SHP77 treated with DMSO at 0.1 percent for 48 hours (cell line): Measurements from ENCODE around the gene OSGEP.
"Not testable (repeated sequence)": the region's sequence is repeated elsewhere in the genome, so short reads cannot be mapped to it uniquely, and the experiment has no call there.

Source experiments
- DNase-seq: peaks from one replicate; lab custom pipeline; 2025; lab: John Stamatoyannopoulos, UW

Gene OSGEP

DNA sequence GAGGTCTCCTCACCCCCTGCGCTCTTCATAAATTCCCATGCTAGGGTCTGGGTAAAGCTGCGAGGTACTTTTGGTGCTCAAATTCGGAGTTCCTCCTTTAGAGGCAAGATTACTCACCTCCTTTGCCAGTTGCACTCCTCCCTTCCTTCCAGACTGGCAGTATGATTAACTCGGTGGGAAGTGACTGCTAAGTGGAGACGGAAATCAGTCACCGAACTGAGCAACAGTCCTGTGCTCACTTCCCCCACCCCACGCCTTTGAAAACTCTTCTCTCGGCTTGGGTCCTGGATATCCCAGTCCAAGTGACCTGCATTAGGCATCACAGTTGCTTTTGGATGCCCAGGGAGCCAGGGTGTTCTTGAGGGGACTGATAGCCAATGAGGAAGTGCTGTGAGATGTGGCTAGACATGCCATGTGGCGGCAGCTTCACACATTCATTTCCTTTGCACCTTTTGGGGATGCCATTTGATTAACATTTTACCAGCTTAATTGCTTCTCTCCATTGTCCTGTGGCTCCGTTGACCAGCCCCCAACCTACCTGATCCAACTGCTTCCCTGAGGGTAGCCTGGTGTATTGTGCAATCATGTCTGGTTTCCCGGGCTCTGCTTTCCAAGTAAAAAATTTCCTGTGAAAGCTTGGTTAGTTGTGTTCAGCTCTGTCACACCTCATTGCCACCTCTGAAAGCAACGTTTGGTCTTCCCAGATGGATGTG, 15.4 kb upstream of the OSGEP start:
- peak; percentile 27 for DNase-seq

DNA sequence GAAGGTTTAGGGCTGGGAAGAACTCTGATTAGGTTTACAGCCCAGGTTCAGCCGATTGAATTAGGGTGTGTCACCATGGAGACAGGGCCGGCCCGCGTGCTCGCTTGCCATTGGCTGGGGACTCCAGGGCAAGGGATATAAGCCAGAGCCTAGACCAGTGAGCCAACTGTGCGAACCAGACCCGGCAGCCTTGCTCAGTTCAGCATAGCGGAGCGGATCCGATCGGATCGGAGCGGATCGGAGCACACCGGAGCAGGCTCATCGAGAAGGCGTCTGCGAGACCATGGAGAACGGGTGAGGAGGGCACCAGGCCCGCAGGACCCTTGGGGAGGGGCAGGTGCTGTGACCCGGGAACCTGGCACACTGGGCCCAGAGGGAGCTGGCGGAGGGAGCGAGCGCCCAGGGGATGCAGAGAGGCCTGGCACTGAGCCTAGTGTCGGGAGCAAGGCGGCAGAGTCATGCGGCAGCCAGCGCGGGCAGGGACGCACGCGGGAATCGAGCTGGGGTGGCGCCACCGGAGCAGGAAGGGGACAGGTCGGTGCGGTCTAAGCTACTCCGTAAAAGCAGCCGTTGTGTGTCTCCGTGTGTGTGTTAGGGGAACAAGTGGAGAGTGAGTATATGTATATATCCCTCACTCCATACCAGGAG, 14.8 kb upstream of the OSGEP start, which contains the start of gene PNP:
TSS of gene PNP (plus strand) at position 165 of the 648 bp plus-strand sequence. CDS start at position 284, 119 bp downstream.
- peak; percentile 95 for DNase-seq

DNA sequence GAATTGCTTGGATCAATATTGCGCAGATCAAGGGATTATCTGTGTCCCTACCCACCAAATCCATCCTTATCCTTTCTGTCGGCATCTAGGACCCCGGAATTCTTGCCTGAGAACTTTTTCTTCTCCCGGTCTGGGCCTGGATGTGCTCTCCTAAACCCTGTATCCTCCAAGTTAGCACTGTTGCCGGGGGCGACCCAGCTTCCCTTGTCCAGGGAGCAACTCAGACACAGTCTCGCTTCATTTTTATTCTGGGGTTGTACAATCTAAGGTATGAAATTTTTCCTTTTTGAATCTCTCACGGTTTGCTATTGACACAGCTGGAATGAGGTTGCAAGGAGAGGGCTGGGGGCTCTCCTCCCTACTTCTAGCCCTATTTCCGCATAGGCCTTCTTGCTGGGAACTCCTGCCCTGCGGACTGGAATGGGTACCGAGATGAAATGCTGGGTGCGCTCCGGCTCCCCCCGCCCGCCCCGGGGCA, 14.2 kb upstream of the OSGEP start:
- DNase-seq: no peak

DNA sequence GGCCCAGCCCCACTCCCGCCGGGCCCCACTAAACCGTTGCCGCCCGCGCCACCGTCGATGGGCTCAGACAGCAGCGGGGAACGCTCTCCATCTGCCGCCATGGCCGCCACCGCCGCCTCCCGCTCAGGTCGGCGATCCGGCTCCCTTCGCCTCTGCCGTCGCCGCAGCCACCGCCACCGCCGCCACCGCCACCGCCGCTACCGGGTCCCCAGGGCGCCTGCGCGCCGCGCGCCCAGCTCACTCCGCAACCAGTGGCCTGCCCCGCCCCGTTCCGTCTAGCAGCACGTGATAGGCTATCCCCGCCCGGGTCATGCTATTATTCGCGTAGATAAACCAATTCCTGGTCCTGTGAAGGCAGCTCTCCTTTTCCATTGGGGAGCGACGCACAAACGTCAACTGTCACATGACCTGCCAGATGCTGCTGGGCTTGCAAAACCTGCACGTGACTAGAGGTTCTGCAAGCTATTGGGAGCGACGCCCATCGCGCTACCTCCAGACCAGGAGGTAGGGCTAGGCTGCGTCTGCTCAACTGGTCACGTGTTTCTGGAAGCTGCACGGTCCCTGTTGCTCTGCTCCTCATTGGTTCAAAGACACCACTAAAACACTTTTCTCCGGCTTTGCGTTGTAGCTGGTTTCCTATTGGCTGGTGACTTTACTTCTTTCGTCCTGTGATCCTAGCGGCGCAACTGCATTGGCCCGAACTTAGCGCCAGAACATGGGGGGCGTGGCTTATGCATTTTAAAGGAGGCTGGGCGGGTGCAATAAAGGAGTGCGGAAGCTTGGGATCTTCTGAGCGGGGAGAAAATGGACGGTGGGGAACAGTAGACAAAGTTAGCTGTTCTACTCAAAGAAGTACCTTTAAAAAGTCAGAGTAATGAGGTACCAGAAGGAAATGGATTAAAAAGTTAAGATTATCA, 6.9 kb upstream of the OSGEP start, which contains the start of gene PIP4P1:
TSS of gene PIP4P1 (minus strand) at position 210 of the 917 bp plus-strand sequence. CDS start at position 101, 109 bp downstream.
- peak; percentile 100 for DNase-seq

DNA sequence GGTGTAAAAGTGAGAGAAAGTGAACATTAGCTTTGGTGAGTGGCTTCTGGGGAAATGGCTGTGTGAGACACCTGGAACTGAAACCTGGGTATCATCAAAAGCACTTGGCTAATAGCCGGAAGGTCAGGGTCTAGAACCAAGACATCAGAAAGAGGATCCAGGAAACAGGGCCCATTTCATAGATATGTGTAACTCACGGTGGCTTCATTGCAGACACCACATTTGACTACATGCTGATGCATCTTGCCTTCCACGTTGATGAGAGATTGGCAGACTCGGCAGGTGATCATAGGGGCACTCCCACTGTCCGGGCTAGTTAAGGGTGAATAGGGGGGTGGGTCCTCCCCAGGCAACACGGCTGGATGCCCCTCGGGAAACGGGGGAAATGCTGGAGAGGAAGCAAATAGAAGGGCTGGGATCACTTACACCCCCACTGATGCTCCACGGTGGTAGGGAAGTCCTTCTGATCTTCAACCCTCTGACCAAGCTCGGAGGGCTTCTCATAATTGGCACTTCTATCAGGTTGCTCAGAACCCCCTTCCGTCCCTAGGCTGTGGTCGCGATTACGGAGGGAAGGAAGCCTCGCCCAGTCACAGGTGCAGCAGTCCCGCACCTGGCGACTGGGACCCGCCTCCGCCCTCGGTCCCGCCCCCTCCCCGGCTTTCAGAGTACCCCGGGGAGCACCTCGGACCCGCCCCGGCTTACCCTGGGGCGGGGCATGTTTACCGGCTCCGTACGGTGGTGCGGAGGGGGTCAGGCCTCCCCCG, 6.0 kb upstream of the OSGEP start:
- no peak for DNase-seq

DNA sequence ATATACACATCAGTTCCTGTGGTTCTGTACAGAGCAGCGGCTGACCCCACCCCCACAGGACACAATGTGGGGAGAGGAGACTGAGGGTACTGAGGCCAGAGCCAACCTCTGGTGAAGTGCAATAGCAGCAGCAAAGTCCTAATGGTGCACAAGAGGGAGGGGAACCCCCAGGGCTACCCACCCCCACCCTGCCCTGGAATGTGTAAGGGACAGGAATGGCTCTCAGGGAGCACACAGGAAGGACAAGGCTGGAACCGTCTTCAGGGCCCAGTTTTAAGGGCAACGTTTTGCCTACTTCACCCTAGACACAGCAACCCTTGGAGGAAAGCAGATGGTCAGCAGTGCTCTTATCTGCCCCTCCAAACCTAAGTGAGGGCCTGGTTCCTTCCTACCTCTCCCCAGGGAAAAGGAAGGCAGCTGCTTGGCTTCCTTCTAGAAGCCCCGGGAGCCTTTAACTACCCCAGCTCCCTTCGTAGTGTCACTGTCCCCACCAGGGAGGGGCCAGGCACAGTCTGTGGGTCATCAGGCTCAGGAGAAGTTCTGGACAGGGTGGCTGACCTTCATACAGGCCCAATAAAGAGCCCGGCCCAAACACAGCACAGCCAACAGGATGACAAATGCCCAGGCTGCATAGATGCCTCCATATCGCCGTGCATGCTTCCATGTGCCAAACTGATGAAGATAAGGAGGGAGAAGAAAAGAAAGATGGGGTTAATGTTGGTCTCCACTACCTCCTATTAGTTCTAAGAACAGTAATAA, 3.6 kb upstream of the OSGEP start:
- DNase-seq: no peak

DNA sequence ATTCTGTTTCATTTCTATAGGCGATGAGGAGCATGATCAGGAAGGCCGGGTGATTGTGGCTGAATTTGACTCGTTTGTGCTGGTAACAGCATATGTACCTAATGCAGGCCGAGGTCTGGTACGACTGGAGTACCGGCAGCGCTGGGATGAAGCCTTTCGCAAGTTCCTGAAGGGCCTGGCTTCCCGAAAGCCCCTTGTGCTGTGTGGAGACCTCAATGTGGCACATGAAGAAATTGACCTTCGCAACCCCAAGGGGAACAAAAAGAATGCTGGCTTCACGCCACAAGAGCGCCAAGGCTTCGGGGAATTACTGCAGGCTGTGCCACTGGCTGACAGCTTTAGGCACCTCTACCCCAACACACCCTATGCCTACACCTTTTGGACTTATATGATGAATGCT, 2.4 kb upstream of the OSGEP start:
- no peak for DNase-seq

DNA sequence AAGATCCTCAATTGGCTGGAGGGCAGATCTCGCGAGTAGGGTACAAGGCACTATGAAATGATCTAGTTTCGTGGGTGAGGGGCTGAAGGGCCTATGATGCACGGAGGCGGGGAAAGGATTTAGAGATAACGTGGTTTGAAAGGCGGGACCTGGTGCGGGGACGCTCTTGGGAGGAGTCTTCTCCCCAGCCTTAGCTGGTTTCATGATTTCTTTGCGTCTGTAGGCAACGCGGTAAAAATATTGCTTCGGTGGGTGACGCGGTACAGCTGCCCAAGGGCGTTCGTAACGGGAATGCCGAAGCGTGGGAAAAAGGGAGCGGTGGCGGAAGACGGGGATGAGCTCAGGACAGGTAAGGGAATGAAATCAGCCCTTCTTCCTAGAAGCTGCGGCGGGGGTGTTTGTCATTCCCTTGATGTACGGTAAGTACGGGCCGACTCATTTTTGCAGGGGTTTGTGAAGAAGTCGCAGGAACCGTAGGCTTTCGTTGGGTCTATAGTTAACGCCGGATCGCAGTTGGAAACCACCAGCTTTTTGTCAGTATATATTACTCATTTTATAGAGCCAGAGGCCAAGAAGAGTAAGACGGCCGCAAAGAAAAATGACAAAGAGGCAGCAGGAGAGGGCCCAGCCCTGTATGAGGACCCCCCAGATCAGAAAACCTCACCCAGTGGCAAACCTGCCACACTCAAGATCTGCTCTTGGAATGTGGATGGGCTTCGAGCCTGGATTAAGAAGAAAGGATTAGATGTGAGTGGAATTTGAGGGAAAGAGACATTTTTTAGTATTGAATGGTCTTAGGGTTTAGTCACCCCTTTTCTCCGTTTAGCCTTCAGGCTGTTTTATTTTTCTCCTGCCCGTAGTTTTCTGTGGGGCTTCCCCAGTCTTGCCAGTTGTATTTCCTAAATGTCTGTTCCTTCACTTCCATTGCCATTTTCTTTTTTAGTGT, 1.0 kb upstream of the OSGEP start:
- DNase-seq: no peak

DNA sequence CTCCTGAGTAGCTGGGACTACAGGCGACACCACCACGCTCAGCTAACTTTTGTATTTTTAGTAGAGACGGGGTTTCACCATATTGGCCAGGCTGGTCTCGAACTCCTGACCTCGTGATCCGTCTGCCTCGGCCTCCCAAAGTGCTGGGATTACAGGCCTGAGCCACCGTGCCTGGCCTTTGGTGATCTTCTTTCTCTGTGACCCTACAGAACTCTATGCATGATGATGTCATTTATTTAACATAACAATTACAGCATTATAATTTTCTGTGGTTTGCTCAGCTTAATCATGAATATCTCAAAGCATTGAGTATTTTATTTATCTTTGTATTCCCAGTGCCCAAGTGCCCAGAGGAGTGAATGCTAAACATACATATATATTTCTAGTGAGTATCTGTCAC, 1.8 kb downstream of the OSGEP start:
- not testable (repeated sequence) for DNase-seq

DNA sequence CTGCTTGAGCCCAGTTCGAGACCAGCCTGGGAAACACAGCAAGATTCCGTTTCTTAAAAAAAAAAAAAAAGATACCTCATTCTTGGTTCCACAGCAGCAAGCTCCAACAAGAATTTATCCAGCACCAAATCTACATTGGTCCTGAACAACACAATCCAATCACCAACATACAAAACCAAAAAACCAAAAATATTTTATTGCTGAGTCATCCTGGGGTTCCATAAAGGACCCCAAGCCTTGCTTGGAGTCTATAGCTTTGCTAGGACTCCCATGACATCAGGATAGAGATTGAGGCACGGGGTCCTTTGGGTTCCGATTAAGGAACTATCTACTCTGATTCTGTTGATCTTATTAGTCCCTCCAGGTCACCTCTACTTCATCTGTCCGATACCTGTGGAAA, 7.7 kb downstream of the OSGEP start:
- no peak for DNase-seq

DNA sequence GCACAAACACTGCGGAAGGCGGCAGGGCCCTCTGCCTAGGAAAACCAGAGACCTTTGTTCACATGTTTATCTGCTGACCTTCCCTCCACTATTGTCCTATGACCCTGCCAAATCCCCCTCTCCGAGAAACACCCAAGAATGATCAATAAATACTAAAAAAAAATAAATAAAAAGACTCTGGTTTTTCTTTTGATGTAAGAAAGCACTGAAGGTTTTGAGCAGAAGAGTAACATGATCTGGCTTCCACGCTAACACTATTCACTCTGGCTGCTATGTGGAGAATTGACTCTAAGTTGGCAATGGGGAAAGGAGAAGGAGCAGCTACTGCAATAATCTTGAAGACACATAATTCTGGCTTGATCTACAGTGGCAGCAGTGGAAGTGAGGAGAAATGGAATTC, 11.0 kb downstream of the OSGEP start:
- not testable (repeated sequence) for DNase-seq

DNA sequence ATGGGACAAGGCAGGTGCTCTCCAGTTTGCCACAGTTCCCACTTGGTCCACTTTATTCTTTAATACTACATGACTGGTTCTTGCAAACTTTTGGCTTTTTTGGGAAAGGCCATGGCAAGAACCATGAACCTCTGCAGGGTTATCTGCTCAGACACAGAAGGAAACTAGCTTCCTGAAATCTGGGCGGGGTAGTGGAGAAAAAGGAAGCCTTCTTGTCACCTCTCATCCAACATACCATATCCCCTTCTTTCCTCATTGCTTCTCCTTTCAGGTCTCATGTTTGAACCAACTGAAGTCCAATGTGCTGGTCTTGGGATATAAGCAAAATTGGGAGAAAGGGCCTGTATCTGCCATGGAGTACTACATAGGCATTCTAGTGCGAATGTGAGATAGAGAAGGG, 13.2 kb downstream of the OSGEP start:
- DNase-seq: no peak

DNA sequence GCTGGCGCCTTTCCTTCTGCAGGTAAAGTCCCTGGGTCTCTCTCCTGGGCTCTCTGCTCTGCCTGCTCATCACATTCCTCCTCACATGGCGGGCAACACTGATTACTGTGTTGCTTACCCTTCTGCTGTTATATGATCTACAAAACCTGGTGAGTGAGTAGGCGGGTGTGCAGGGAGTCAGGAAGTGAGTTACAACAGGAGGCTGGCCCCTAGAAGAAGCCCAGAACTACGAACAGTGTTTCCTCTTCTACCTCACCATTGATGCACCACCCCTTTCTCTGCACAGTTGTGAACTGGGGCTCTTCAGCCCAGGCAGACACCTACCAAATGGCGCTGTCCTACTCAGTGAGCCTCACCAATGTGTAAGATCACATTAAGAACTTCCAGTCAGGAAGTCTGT, 13.7 kb downstream of the OSGEP start:
- DNase-seq: no peak

DNA sequence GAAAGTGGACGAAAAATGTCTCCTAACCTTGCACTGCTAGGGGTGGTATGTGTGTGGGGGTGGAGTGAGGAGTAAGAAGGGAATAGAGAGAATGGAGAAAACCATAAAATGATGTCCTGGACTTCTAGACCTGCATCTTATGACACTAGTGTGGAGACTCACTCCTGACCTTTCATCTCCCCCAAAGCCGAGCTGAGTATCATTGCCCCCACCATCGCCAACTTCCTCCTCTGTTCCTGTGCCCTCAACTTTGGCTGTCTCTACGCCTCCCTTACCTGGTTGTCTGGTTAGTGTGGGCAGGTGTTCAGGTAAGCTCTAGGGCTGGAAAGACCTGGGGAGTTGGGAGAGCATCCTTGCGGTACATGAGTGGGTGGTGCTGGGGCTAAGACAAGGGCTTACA, 14.1 kb downstream of the OSGEP start:
- DNase-seq: no peak

DNA sequence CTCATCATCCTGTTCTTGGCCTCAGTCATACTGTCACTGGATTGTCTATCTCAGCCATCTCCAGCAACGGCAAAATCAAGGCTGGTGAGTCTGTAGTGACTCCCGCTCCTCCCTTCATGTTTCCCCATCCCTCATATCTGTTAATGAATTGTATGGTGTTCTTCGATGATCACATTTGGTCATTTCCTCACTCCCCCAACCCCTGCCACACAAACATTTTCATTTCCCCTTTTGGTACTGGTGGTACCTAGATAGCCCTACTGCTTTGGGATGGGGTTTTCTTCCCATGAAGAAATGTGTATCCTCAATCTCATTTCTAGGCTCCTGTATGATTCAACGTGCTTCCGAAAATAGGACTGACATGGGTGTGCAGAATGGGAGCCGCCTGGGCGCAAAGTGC, 15.9 kb downstream of the OSGEP start:
- no peak for DNase-seq

DNA sequence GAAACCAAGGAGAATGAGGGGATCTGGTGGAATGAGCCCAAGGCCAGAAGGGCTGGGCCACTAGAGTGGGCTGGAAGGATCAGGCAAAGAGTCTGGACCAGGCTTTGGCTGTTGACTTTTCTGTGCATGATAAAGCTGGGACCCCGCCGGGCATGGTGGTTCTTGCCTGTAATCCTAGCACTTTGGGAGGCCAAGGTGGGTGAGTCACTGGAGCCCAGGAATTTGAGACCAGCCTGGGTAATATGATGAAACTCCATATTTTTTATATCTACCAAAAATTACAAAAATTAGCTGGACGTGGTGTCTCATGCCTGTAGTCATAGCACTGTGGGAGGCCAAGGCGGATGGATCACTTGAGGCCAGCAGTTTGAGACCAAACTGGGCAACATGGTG, 18.3 kb downstream of the OSGEP start:
- no peak for DNase-seq

DNA sequence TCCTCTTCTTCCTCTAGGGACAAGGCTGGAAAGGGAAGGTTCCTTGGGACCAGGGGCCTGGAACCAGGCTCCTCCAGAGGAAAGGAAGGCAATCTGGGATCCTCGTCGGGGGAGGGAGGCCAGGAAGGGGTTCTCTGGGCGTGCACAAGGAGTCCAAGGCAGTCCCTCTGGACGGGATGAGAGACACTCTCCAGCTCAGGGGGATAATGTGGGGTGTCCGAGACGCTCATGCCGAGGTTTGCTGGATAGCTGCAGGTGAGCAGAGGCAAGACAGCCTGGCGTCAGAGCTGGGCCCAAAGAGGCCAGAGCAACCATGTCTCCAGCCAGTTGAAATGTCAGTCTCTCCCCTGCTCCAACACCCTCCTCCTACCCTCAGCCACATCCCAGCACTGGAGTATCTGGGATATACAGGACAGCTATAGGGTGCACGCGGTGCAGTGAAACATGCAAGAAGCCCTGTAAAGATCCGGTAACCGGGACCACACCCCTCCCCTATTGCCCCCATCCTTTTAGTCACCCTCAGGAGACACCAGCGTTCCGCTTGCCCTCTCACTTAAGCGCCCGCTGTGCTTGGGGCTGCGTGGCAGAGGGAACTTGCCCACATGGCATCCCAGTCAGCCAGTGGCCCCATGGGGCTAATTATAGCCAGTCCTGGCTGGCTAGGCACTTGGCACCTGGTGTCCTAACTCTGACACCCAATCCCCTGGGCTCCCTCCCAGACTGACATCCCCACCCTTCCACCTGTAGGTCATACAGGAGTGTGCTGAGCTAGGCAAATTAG, 18.8 kb downstream of the OSGEP start, which contains the start of gene KLHL33:
TSS of gene KLHL33 (minus strand) at position 585 of the 781 bp plus-strand sequence. CDS start at position 230, 355 bp downstream.
- no peak for DNase-seq

DNA sequence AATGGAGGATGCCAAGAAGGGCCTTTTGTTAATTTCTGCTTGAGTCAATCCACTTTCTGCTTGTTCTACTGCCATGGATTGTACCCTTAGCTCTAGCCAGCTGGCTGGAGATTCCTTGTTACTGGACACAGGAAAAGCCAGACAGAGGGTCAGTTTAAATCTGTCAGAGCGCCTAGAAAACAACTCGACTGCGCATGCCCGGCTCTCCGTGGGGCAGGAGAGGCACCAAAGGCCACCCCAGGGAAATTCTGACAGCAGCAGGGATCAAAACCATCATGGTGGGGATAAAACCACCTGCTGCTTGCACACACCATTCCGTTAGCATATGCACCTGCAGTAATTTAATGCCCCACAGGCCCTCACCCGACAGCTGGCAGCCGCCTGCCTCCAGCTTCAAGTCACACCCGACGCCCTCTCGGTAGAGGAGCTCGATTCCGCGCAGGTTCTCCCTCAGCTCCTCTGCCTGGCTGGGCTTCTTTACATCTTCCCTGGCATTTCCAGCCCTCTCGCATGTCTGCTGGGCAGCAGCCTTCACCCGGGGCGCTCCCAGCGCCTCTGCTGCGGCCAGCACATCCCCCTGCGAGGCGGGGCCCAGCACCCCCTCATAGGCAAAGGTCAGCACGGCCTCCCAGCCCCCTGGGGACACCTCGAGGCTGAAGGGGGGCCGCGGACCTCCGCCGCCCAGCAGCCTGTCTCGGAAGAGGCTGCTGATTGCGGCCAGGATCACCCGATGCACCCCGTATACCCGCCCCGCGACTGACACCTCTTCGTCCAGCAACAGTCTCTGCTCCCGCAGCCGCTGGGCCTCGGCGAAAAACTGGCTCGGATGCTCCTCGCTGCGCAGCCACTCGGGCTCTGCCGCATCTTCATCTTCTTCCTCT, 19.7 kb downstream of the OSGEP start:
- peak; percentile 50 for DNase-seq
